WTC11 (cell line): ENCODE data around the gene DOP1A. TPM values are rescaled to one million over a fixed set of nuclear protein-coding genes. Genes with fewer than 3 reads are reported as not detected.
A peak's percentile ranks its signal among the peaks of the same experiment; 100 is the strongest.

Experiments
- ATAC-seq: fragments of 200-7000 bp; cut with Tn5 transposase; 2 replicates; pipeline ENCODE4 v1.10.0; 2021; ENCODE audit warnings: mild to moderate bottlenecking, moderate library complexity
- CTCF ChIA-PET: fragments of 300-600 bp; sonication (Branson Sonifier 250); formaldehyde crosslinking; loops from one replicate; lab custom pipeline; 2021; ENCODE audit warnings: antibody characterized with exemption; lab: Charles Lee
- POLR2A ChIA-PET: fragments of 350-600 bp; sonication (Branson Sonifier 250); formaldehyde crosslinking; loops from one replicate; lab custom pipeline; 2021; ENCODE audit warnings: antibody characterized with exemption; lab: Charles Lee
- DNase-seq: peaks from one replicate; pipeline ENCODE4 v3.0.0; 2021; ENCODE audit warnings: low spot score
- H3K27ac Mint-ChIP-seq: 2 replicates; pipeline ENCODE4 v1.8.0; 2021; ENCODE audit warnings: mixed read lengths
- H3K27me3 Mint-ChIP-seq: 2 replicates; pipeline ENCODE4 v1.8.0; 2021; ENCODE audit warnings: low read depth, mild to moderate bottlenecking, moderate library complexity, mixed read lengths
- H3K36me3 Mint-ChIP-seq: 2 replicates; pipeline ENCODE4 v1.8.0; 2021; ENCODE audit warnings: mixed read lengths
- H3K4me1 Mint-ChIP-seq: 2 replicates; pipeline ENCODE4 v1.8.0; 2022; ENCODE audit warnings: mixed read lengths
- H3K4me3 Mint-ChIP-seq: 2 replicates; pipeline ENCODE4 v1.8.0; 2021; ENCODE audit warnings: mild to moderate bottlenecking, moderate library complexity, mixed read lengths
- H3K9me3 Mint-ChIP-seq: 2 replicates; pipeline ENCODE4 v1.8.0; 2021; ENCODE audit warnings: mixed read lengths
- ATF3 ChIP-seq: sonication (generic); formaldehyde crosslinking; conservative IDR thresholded peaks from 2 replicates; pipeline ENCODE4 v1.8.1; 2022; ENCODE audit warnings: mild to moderate bottlenecking, missing genetic modification reagents
- ERG ChIP-seq: fragments of 250-450 bp; sonication (Bioruptor Pico); IDR thresholded peaks from 2 replicates; pipeline ENCODE4 v1.8.0; 2021; ENCODE audit warnings: mild to moderate bottlenecking
- GTF2I ChIP-seq: fragments of 250-450 bp; sonication (Bioruptor Pico); conservative IDR thresholded peaks from 2 replicates; pipeline ENCODE4 v1.4.0; 2021; ENCODE audit warnings: mild to moderate bottlenecking
- MAX ChIP-seq: sonication (generic); formaldehyde crosslinking; IDR thresholded peaks from 2 replicates; pipeline ENCODE4 v1.8.0; 2022; ENCODE audit warnings: mild to moderate bottlenecking, missing genetic modification reagents
- MXD4 ChIP-seq: fragments of 250-450 bp; sonication (Bioruptor Pico); IDR thresholded peaks from 2 replicates; pipeline ENCODE4 v1.8.0; 2021; ENCODE audit warnings: mild to moderate bottlenecking, moderate library complexity, borderline replicate concordance
- NR2C2 ChIP-seq: sonication (generic); formaldehyde crosslinking; IDR thresholded peaks from 2 replicates; pipeline ENCODE4 v1.8.0; 2022; ENCODE audit warnings: mild to moderate bottlenecking, missing genetic modification reagents
- PRDM15 ChIP-seq: sonication (generic); formaldehyde crosslinking; IDR thresholded peaks from 2 replicates; pipeline ENCODE4 v1.8.0; 2022; ENCODE audit warnings: missing genetic modification reagents
- SMAD4 ChIP-seq: sonication (generic); formaldehyde crosslinking; IDR thresholded peaks from 2 replicates; pipeline ENCODE4 v1.8.0; 2022; ENCODE audit warnings: mild to moderate bottlenecking, missing genetic modification reagents
- TEAD1 ChIP-seq: sonication (generic); formaldehyde crosslinking; IDR thresholded peaks from 2 replicates; pipeline ENCODE4 v1.8.0; 2022; ENCODE audit warnings: mild to moderate bottlenecking, missing genetic modification reagents
- ZBTB21 ChIP-seq: sonication (generic); formaldehyde crosslinking; IDR thresholded peaks from 2 replicates; pipeline ENCODE4 v1.8.1; 2023; ENCODE audit warnings: mild to moderate bottlenecking, missing genetic modification reagents, borderline replicate concordance
- ZNF263 ChIP-seq: sonication (generic); formaldehyde crosslinking; IDR thresholded peaks from 2 replicates; pipeline ENCODE4 v1.8.1; 2022; ENCODE audit warnings: low read depth, mild to moderate bottlenecking, moderate library complexity, missing genetic modification reagents
- ZNF281 ChIP-seq: sonication (generic); formaldehyde crosslinking; IDR thresholded peaks from 2 replicates; pipeline ENCODE4 v1.8.0; 2023; ENCODE audit warnings: mild to moderate bottlenecking, missing genetic modification reagents
- ZNF532 ChIP-seq: fragments of 250-450 bp; sonication (Bioruptor Pico); IDR thresholded peaks from 2 replicates; pipeline ENCODE4 v1.9.0; 2021; ENCODE audit warnings: mild to moderate bottlenecking, borderline replicate concordance
- ZNF671 ChIP-seq: fragments of 250-450 bp; sonication (Bioruptor Pico); IDR thresholded peaks from 2 replicates; pipeline ENCODE4 v1.8.0; 2021; ENCODE audit warnings: mild to moderate bottlenecking
- total RNA-seq: library from RNA; stranded (reverse); gene quantifications from 3 replicates; pipeline ENCODE4 v1.2.3, GENCODE V29; 2021

DOP1A gene
- total RNA-seq, 1 experiment from 2014 or later: 16.9 TPM

- CTCF ChIA-PET: interaction anchor here (0.6 to 1.6 kb wide), 5 partner anchors 11 to 776 kb away, joined by 3 to 11 read pairs (median 3); partner anchors contain the start of gene UBE3D
- POLR2A ChIA-PET: interaction anchor here (0.6 kb wide), 4 partner anchors 162 to 791 kb away, joined by 3 to 4 read pairs (median 3); no protein-coding TSS in a partner anchor
- DNase-seq: peak; percentile 51
Observed at GRCh38 chr6:83047065-83047754, 20.3 kb upstream of the DOP1A start.

GRCh38 chr6:83051377-83052172 is 15.9 kb upstream of the DOP1A start:
- ATAC-seq: no peak
- no peak for TF ChIP-seq PRDM15 (CRISPR knock-in tag)
- TF ChIP-seq ERG: no peak
- no peak for TF ChIP-seq ATF3 (CRISPR knock-in tag)

More at GRCh38 chr6:83047065-83047754, 20.3 kb upstream of the DOP1A start:
- ATAC-seq: peak; percentile 80
- H3K9me3 Mint-ChIP-seq: no peaks in the 10 kb centered on the region
- no peak overlapping the region for H3K4me3 Mint-ChIP-seq
- H3K36me3 Mint-ChIP-seq: peaks cover 8% of the 10 kb centered on the region
- H3K27me3 Mint-ChIP-seq: no peaks in the 10 kb centered on the region
- TF ChIP-seq ZNF532 (CRISPR knock-in tag): no peak
- no peak for TF ChIP-seq MXD4 (CRISPR knock-in tag)
- TF ChIP-seq TEAD1 (CRISPR knock-in tag): no peak
- no peak for TF ChIP-seq SMAD4 (CRISPR knock-in tag)
- TF ChIP-seq ZNF263: no peak
- no peak for TF ChIP-seq ZNF281 (CRISPR knock-in tag)
- TF ChIP-seq ZBTB21 (CRISPR knock-in tag): no peak
- no peak for TF ChIP-seq MAX
- no peak for TF ChIP-seq GTF2I (CRISPR knock-in tag)
- TF ChIP-seq NR2C2 (CRISPR knock-in tag): no peak
- no peak for TF ChIP-seq ZNF671 (CRISPR knock-in tag)
- peaks cover 36% of the 10 kb centered on the region for H3K4me1 Mint-ChIP-seq
- peak overlapping the region; percentile 52; the same call in 1 of the 2 replicates for H3K27ac Mint-ChIP-seq

More at GRCh38 chr6:83051377-83052172, 15.9 kb upstream of the DOP1A start:
- no peak for DNase-seq
- POLR2A ChIA-PET: no interaction called here
- H3K27ac Mint-ChIP-seq: 0 out of 2 replicates have a peak overlapping the region, but pooled peaks have one; percentile 14
- peaks cover 19% of the 10 kb centered on the region for H3K36me3 Mint-ChIP-seq
- H3K4me1 Mint-ChIP-seq: peaks cover 29% of the 10 kb centered on the region
- no peak overlapping the region for H3K4me3 Mint-ChIP-seq
- no peaks in the 10 kb centered on the region for H3K9me3 Mint-ChIP-seq
- H3K27me3 Mint-ChIP-seq: no peaks in the 10 kb centered on the region
- CTCF ChIA-PET: no interaction called here
